Measurements from ENCODE around the gene RARB.

GRCh38 chr3:25472153-25472552 is 44.1 kb downstream of the RARB start:
- TF ChIP-seq CTCF (IDR thresholded peaks at IDR 0.05; ENCODE audit: extremely low read depth in 1 of 2, insufficient read depth in 1 of 2, low read depth in 1 of 2, low read length in 2 of 2) (no peak), POLR2A (IDR thresholded peaks at IDR 0.05; ENCODE audit: low read depth, low read length) (no peak), POLR2AphosphoS5 (IDR thresholded peaks at IDR 0.05; ENCODE audit: insufficient read depth, low read depth, low read length) (no peak)
